ENCODE data around the gene NELFB.

Gene NELFB

GRCh38 chr9:137213160-137214060 lies 41.7 kb upstream of the NELFB start:
- H3K27me3 ChIP-seq (ENCODE audit: control insufficient read depth in 3 of 3, insufficient read depth in 3 of 3, low read depth in 1 of 3, low read length in 3 of 3), result no peaks in the 10 kb centered on the region
- peaks cover 11% of the 10 kb centered on the region for H3K79me1 ChIP-seq (ENCODE audit: low read depth, low read length)
- no peak overlapping the region for H3K18ac ChIP-seq (ENCODE audit: low read length)
- H3K36me3 ChIP-seq (replicated peaks in 1 of 2; ENCODE audit: control insufficient read depth in 2 of 2, insufficient read depth in 2 of 2, low read length in 2 of 2), result peaks cover 22 to 66% of the 10 kb centered on the region in 2 donors
- no peak overlapping the region for H4K91ac ChIP-seq (ENCODE audit: low read depth, low read length, poor library complexity)
- peaks cover 0 to 2% of the 10 kb centered on the region in 2 donors for H3K4me1 ChIP-seq (ENCODE audit: control insufficient read depth in 2 of 2, insufficient read depth in 1 of 2, low read depth in 1 of 2, low read length in 2 of 2)
- H2BK5ac ChIP-seq (ENCODE audit: low read length), result peak overlapping the region; percentile 39
- H3K4me2 ChIP-seq (ENCODE audit: insufficient read depth, low read length, poor library complexity, severe bottlenecking), result no peak overlapping the region
- H2BK15ac ChIP-seq (ENCODE audit: low read length), result no peak overlapping the region
- no peak overlapping the region for H2AK5ac ChIP-seq (ENCODE audit: low read depth, low read length)
- WGBS, 2 donors (ENCODE audit: extremely low coverage in 2 of 2, insufficient read length in 2 of 2, insufficient replicate concordance in 1 of 2), result no CpG with 5 or more reads among the region's 49 CpGs
- H3K23ac ChIP-seq (ENCODE audit: low read depth, low read length, poor library complexity), result no peak overlapping the region
- no peak overlapping the region for H3K14ac ChIP-seq (ENCODE audit: low read length)
- no peak overlapping the region for H3K4ac ChIP-seq (ENCODE audit: low read length)
- peaks cover 0 to 1% of the 10 kb centered on the region in 2 donors for H3K9me3 ChIP-seq (replicated peaks in 1 of 2; ENCODE audit: control insufficient read depth in 2 of 2, insufficient read depth in 1 of 2, low read depth in 1 of 2, low read length in 2 of 2)
- H2BK12ac ChIP-seq (ENCODE audit: low read length), result no peak overlapping the region
- H2AFZ ChIP-seq (ENCODE audit: low read length), result no peak overlapping the region
- H3K4me3 ChIP-seq (ENCODE audit: low read length in 2 of 2), result peak overlapping the region in 1 of 2 donors; percentile 2
- DNase-seq (ENCODE audit: low spot score), result no peak
- H3K27ac ChIP-seq (replicated peaks; ENCODE audit: low read length), result no peak overlapping the region
- no peak overlapping the region for H2BK120ac ChIP-seq (ENCODE audit: low read depth, low read length)
- H4K8ac ChIP-seq (ENCODE audit: low read depth, low read length), result no peak overlapping the region
- no peak overlapping the region for H3K9ac ChIP-seq (ENCODE audit: low read depth, low read length, poor library complexity)

DNA sequence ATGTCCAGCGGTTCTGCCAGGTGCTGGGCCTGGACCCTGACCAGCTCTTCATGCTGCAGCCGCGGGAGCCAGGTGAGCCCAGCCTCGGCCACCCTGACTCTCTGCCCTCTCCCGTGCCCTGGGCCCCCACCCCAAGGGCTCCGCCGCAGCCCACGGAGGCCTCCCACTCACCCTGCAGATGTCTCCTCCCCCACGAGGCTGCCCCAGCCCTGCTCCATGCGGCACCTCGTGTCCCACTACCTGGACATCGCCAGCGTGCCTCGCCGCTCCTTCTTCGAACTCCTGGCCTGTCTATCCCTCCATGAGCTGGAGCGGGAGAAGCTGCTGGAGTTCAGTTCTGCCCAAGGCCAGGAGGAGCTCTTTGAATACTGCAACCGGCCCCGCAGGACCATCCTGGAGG lies 40.5 kb upstream of the NELFB start:
- Histone ChIP-seq H4K8ac (ENCODE audit: low read depth, low read length) (no peak overlapping the region), H3K14ac (ENCODE audit: low read length) (no peak overlapping the region), H2BK120ac (ENCODE audit: low read depth, low read length) (no peak overlapping the region), H3K4ac (ENCODE audit: low read length) (no peak overlapping the region), H3K36me3 (replicated peaks in 1 of 2; ENCODE audit: control insufficient read depth in 2 of 2, insufficient read depth in 2 of 2, low read length in 2 of 2) (peaks cover 17 to 54% of the 10 kb centered on the region in 2 donors), H3K23ac (ENCODE audit: low read depth, low read length, poor library complexity) (no peak overlapping the region), H4K91ac (ENCODE audit: low read depth, low read length, poor library complexity) (no peak overlapping the region), H3K4me2 (ENCODE audit: insufficient read depth, low read length, poor library complexity, severe bottlenecking) (no peak overlapping the region), H3K9me3 (replicated peaks in 1 of 2; ENCODE audit: control insufficient read depth in 2 of 2, insufficient read depth in 1 of 2, low read depth in 1 of 2, low read length in 2 of 2) (no peaks in the 10 kb centered on the region), H3K4me3 (ENCODE audit: low read length in 2 of 2) (no peak overlapping the region), H3K27me3 (ENCODE audit: control insufficient read depth in 3 of 3, insufficient read depth in 3 of 3, low read depth in 1 of 3, low read length in 3 of 3) (no peaks in the 10 kb centered on the region), H3K79me1 (ENCODE audit: low read depth, low read length) (peaks cover 11% of the 10 kb centered on the region), H3K9ac (ENCODE audit: low read depth, low read length, poor library complexity) (no peak overlapping the region), H2BK12ac (ENCODE audit: low read length) (peak overlapping the region; percentile 22), H3K4me1 (ENCODE audit: control insufficient read depth in 2 of 2, insufficient read depth in 1 of 2, low read depth in 1 of 2, low read length in 2 of 2) (peaks cover 2 to 8% of the 10 kb centered on the region in 2 donors), H3K18ac (ENCODE audit: low read length) (no peak overlapping the region), H3K27ac (replicated peaks; ENCODE audit: low read length) (no peak overlapping the region), H2AK5ac (ENCODE audit: low read depth, low read length) (no peak overlapping the region), H2BK15ac (ENCODE audit: low read length) (no peak overlapping the region), H2AFZ (ENCODE audit: low read length) (no peak overlapping the region), H2BK5ac (ENCODE audit: low read length) (peak overlapping the region; percentile 53)
- WGBS, 2 donors (ENCODE audit: extremely low coverage in 2 of 2, insufficient read length in 2 of 2, insufficient replicate concordance in 1 of 2), result no CpG with 5 or more reads among the region's 19 CpGs
- DNase-seq (ENCODE audit: low spot score), result no peak

DNA sequence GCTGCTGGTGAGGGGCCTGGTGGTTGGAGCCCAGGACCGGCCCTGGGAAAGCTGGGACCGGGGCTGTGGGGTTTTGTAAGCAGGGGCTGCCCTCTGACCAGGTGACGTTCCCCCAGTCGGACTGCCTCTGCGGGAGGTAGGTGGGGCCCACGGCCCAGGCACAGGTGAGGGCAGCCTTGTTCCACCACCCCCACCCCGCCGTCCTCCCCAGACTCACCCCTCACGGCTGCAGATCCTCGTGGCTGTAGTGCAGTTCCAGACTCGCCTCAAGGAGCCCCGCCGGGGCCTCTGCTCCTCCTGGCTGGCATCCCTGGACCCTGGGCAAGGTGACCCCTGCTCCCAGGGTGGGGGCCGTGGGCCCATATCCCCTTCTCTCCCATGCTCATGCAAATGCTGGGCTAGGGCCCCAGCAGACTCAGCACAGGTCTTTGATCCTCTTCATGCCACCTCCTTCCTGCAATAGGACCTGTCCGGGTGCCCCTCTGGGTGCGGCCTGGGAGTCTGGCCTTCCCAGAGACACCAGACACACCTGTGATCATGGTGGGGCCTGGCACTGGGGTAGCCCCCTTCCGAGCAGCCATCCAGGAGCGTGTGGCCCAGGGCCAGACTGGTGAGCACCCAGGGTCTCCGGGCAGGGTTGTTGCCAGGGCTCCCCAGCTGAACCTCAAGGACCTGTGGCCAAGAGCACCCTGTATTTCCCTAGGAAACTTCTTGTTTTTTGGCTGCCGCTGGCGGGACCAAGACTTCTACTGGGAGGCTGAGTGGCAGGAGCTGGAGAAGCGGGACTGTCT lies 39.7 kb upstream of the NELFB start:
- no peaks in the 10 kb centered on the region for H3K9me3 ChIP-seq (replicated peaks in 1 of 2; ENCODE audit: control insufficient read depth in 2 of 2, insufficient read depth in 1 of 2, low read depth in 1 of 2, low read length in 2 of 2)
- H3K4me3 ChIP-seq (ENCODE audit: low read length in 2 of 2), result no peak overlapping the region
- no peak overlapping the region for H4K8ac ChIP-seq (ENCODE audit: low read depth, low read length)
- H3K4me2 ChIP-seq (ENCODE audit: insufficient read depth, low read length, poor library complexity, severe bottlenecking), result no peak overlapping the region
- H3K27ac ChIP-seq (replicated peaks; ENCODE audit: low read length), result no peak overlapping the region
- H3K4me1 ChIP-seq (ENCODE audit: control insufficient read depth in 2 of 2, insufficient read depth in 1 of 2, low read depth in 1 of 2, low read length in 2 of 2), result peaks cover 2 to 8% of the 10 kb centered on the region in 2 donors
- no peak overlapping the region for H3K14ac ChIP-seq (ENCODE audit: low read length)
- no peak overlapping the region for H3K9ac ChIP-seq (ENCODE audit: low read depth, low read length, poor library complexity)
- H3K27me3 ChIP-seq (ENCODE audit: control insufficient read depth in 3 of 3, insufficient read depth in 3 of 3, low read depth in 1 of 3, low read length in 3 of 3), result no peaks in the 10 kb centered on the region
- no peak overlapping the region for H2AK5ac ChIP-seq (ENCODE audit: low read depth, low read length)
- no peak overlapping the region for H2BK5ac ChIP-seq (ENCODE audit: low read length)
- no peak for DNase-seq (ENCODE audit: low spot score)
- H3K23ac ChIP-seq (ENCODE audit: low read depth, low read length, poor library complexity), result no peak overlapping the region
- no peak overlapping the region for H4K91ac ChIP-seq (ENCODE audit: low read depth, low read length, poor library complexity)
- no peak overlapping the region for H2BK12ac ChIP-seq (ENCODE audit: low read length)
- no peak overlapping the region for H2AFZ ChIP-seq (ENCODE audit: low read length)
- H2BK120ac ChIP-seq (ENCODE audit: low read depth, low read length), result no peak overlapping the region
- no peak overlapping the region for H3K4ac ChIP-seq (ENCODE audit: low read length)
- H3K79me1 ChIP-seq (ENCODE audit: low read depth, low read length), result peaks cover 17% of the 10 kb centered on the region
- no CpG with 5 or more reads among the region's 22 CpGs for WGBS, 2 donors (ENCODE audit: extremely low coverage in 2 of 2, insufficient read length in 2 of 2, insufficient replicate concordance in 1 of 2)
- H3K18ac ChIP-seq (ENCODE audit: low read length), result no peak overlapping the region
- H2BK15ac ChIP-seq (ENCODE audit: low read length), result no peak overlapping the region
- peaks cover 17 to 52% of the 10 kb centered on the region in 2 donors for H3K36me3 ChIP-seq (replicated peaks in 1 of 2; ENCODE audit: control insufficient read depth in 2 of 2, insufficient read depth in 2 of 2, low read length in 2 of 2)

Measured in neuronal stem cell (in vitro differentiated cells).